GM19438 (cell line): Measurements from ENCODE around the gene SAMD3.
"Not testable (repeated sequence)": the region's sequence is repeated elsewhere in the genome, so short reads cannot be mapped to it uniquely, and the experiment has no call there.

ENCODE experiments used
- ATAC-seq: cut with Tn5 transposase; IDR thresholded peaks from one replicate; pipeline ENCODE4 v1.9.1; 2021; ENCODE audit warnings: low read depth; ENCODE audit not compliant: unreplicated experiment

SAMD3 gene

GRCh38 chr6:130138116-130138908, 84.4 kb downstream of the SAMD3 start:
- peak; percentile 71 for ATAC-seq

DNA sequence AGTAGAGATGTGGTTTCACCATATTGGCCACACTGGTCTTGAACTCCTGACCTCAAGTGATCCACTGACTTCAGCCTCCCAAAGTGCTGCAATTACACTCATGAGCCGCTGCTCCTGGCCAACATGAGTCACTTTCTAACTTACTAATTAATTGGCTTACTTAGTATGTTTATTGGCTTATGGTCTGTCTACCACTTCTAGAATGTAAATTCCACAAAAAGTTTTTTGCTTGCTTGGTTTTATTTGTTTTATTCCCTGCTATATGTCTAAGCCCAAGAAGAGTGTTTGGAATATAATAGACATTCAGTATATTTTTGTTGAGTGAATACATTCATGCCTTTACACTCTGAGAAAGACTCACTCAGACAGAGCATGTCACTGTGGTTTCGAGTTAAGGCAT, 86.0 kb downstream of the SAMD3 start:
- no peak for ATAC-seq

- ATAC-seq: no peak
Measured at GRCh38 chr6:130134582-130134981, 88.2 kb downstream of the SAMD3 start.

DNA sequence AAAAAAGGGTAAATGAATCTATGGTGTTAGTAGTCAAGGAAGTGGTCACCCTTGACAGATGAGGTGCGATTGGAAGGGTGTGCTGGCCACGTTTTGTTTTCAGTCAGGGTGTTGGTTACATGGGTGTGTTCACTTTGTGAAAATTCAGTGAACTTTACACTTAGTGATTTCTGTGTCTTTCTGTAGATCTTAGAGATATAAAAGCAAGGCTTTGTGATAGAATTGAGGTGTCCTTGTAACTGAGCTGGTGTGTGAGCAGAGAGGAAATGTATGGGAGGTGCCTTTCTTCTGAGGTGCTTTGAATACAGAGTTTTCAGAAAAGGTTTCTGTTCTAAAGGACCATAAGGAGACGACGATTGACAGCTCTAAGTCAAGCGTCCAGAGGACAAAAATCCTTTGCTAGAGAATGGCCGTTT, 90.5 kb downstream of the SAMD3 start:
- peak; percentile 71 for ATAC-seq

- no peak for ATAC-seq
Measured at GRCh38 chr6:130129762-130130246, 92.9 kb downstream of the SAMD3 start.

- no peak for ATAC-seq
Measured at GRCh38 chr6:130128326-130128725, 94.4 kb downstream of the SAMD3 start.

DNA sequence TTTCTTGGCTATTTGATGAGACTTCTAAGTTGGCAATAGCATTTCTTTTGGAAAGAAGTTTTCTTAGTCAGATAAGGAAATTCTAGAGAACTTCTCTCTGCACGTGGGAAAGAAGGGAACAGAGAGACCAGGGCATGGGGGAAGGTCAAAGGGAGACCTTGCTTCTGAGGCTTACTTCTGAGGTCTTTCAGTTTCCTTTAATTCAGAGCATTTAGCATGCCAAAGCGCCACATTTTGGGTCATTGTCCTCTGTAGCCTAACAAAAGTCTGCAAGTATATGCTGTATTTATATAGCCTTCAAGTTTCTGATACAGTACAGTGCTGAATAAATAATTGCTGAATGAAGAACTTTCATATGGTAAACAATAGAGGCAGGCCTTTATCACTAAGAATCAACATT, 95.6 kb downstream of the SAMD3 start:
- ATAC-seq: no peak

GRCh38 chr6:130122243-130122642, 100.5 kb downstream of the SAMD3 start:
- ATAC-seq: no peak

- ATAC-seq: no peak
Measured at GRCh38 chr6:130120731-130121130, 102.0 kb downstream of the SAMD3 start.

DNA sequence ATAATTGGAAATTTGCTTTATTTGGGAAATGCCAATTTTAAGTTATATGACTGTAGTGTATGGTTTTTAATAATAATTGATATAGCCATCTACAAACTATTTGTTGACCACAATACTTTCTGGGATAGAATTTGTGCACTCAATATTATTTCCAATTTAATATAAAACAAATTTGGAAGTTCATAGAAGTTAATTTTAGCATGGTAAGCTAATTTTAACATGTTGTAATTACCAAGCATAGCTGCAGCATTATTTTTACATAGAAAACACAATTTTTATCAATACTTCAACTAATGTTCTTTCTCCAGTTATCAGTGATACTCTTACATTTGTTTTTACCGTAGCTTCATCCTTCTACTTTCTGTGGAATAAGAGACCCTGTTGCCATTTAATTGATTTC, 103.5 kb downstream of the SAMD3 start:
- no peak for ATAC-seq

GRCh38 chr6:130118236-130118635, 104.5 kb downstream of the SAMD3 start:
- ATAC-seq: peak; percentile 35

DNA sequence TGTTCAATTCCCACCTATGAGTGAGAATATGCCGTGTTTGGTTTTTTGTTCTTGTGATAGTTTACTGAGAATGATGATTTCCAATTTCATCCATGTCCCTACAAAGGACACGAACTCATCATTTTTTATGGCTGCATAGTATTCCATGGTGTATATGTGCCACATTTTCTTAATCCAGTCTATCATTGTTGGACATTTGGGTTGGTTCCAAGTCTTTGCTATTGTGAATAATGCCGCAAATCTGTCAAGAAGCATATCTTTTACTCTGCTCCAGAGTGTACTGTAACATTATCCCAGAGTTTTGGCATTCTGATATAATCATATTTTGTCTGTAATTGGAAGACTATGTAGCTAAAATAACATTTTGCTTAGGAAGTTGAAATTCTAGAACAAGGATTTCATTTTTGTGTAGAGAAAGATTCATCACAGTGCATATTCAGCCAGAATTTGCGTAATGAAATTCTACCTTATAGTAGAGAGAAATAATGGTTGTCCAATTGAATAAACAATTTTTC, 105.5 kb downstream of the SAMD3 start:
- ATAC-seq: not testable (repeated sequence)

GRCh38 chr6:130116273-130116672, 106.5 kb downstream of the SAMD3 start:
- ATAC-seq: peak; percentile 36

- peak; percentile 92 for ATAC-seq
Measured at GRCh38 chr6:130115036-130115435, 107.7 kb downstream of the SAMD3 start.

- no peak for ATAC-seq
Measured at GRCh38 chr6:130113201-130113710, 109.5 kb downstream of the SAMD3 start.

- no peak for ATAC-seq
Measured at GRCh38 chr6:130111031-130111430, 111.7 kb downstream of the SAMD3 start.

- no peak for ATAC-seq
Measured at GRCh38 chr6:130107710-130108109, 115.0 kb downstream of the SAMD3 start.

- peak; percentile 96 for ATAC-seq
Measured at GRCh38 chr6:130105996-130106704, 116.6 kb downstream of the SAMD3 start.

DNA sequence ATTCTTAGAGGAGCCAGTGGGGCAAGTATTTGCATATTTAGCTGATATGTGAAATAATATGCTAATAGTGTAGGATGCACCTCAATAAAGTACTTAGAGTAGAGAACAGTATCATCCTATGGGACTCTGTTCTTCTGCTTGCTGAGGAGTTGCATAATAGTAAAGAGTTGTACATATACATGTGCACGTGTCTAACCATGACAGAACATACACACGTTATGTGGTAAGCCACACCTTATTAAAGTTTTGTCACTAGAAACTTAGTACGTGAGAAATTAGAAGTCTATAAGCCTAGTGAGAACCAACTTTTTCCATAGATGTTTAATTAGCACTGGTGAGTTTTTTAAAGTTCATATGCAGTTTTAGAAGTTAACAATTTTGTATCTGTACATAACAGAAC, 123.6 kb downstream of the SAMD3 start:
- no peak for ATAC-seq

- no peak for ATAC-seq
Measured at GRCh38 chr6:130098317-130098716, 124.4 kb downstream of the SAMD3 start.
